HepG2 (cell line): ENCODE data around the gene FAM184B.

Experiments used
- CBX2 ChIP-seq, 2 experiments: fragments of 200-600 bp in 1 of 2; sonication (generic); formaldehyde crosslinking in 1 of 2; IDR thresholded peaks; 2 replicates each; pipeline versions ENCODE4 v1.7.0 to v1.8.1; 2018 to 2022; ENCODE audit warnings: low read depth in 2 of 2, low read length in 1 of 2, mild to moderate bottlenecking in 1 of 2, missing genetic modification reagents in 1 of 2
- EHMT2 ChIP-seq: fragments of 200-600 bp; sonication (generic); IDR thresholded peaks from 2 replicates; pipeline ENCODE4 v1.7.0; 2017; ENCODE audit warnings: antibody characterized with exemption, low read depth, low read length, borderline replicate concordance
- KDM1A ChIP-seq: IDR thresholded peaks from 2 replicates; pipeline ENCODE4 v1.6.1; 2016; ENCODE audit warnings: missing compliant biosample characterization
- RFX5 ChIP-seq: IDR thresholded peaks from 2 replicates; pipeline ENCODE4 v1.6.1; 2011; ENCODE audit warnings: low read depth, low read length, improper control_type of control experiment
- TBP ChIP-seq: sonication (generic); formaldehyde crosslinking; IDR thresholded peaks from 2 replicates; pipeline ENCODE4 v1.5.0; 2020; ENCODE audit warnings: missing genetic modification reagents
- TFE3 ChIP-seq: IDR thresholded peaks from 2 replicates; pipeline ENCODE4 v1.6.1; 2016
- ZNF792 ChIP-seq: IDR thresholded peaks from 2 replicates; pipeline ENCODE4 v1.6.1; 2016
- ZSCAN25 ChIP-seq: sonication (generic); formaldehyde crosslinking; IDR thresholded peaks from 2 replicates; pipeline ENCODE4 v1.8.0; 2022; ENCODE audit warnings: mild to moderate bottlenecking, missing genetic modification reagents

- TF ChIP-seq TBP (no peak), ZSCAN25 (CRISPR knock-in tag) (no peak), ZNF792 (CRISPR knock-in tag) (no peak), TFE3 (CRISPR knock-in tag) (no peak), KDM1A (CRISPR knock-in tag) (no peak), RFX5 (no peak), CBX2 (IDR thresholded peaks at IDR 0.05; ENCODE audit: low read depth, low read length) (no peak), CBX2 (CRISPR knock-in tag; IDR thresholded peaks at IDR 0.05; ENCODE audit: low read depth) (no peak), EHMT2 (no peak)
Measured at GRCh38 chr4:17599826-17600225, 181.6 kb downstream of the FAM184B start.
